ENCODE data around the gene DMD.

Gene DMD

GRCh38 chrX:31708116-31708515 lies 1503.2 kb downstream of the DMD start:
- H3K4me3 ChIP-seq (ENCODE audit: low read depth, low read length): no peak overlapping the region
- TF ChIP-seq CTCF (IDR thresholded peaks at IDR 0.05; ENCODE audit: insufficient read depth, low read depth, low read length, missing control alignments): no peak
- DNase-seq (ENCODE audit: low read depth): no peak

GRCh38 chrX:31706466-31706865 lies 1504.9 kb downstream of the DMD start:
- H3K4me3 ChIP-seq (ENCODE audit: low read depth, low read length): no peak overlapping the region
- no peak for DNase-seq (ENCODE audit: low read depth)
- no peak for TF ChIP-seq CTCF (IDR thresholded peaks at IDR 0.05; ENCODE audit: insufficient read depth, low read depth, low read length, missing control alignments)

GRCh38 chrX:31705816-31706215 lies 1505.5 kb downstream of the DMD start:
- no peak overlapping the region for H3K4me3 ChIP-seq (ENCODE audit: low read depth, low read length)
- DNase-seq (ENCODE audit: low read depth): no peak
- no peak for TF ChIP-seq CTCF (IDR thresholded peaks at IDR 0.05; ENCODE audit: insufficient read depth, low read depth, low read length, missing control alignments)

- TF ChIP-seq CTCF (IDR thresholded peaks at IDR 0.05; ENCODE audit: insufficient read depth, low read depth, low read length, missing control alignments): no peak
- no peak overlapping the region for H3K4me3 ChIP-seq (ENCODE audit: low read depth, low read length)
- no peak for DNase-seq (ENCODE audit: low read depth)
Observed at GRCh38 chrX:31704938-31705337, 1506.4 kb downstream of the DMD start.

GRCh38 chrX:31702222-31702621 lies 1509.1 kb downstream of the DMD start:
- no peak overlapping the region for H3K4me3 ChIP-seq (ENCODE audit: low read depth, low read length)
- no peak for DNase-seq (ENCODE audit: low read depth)
- TF ChIP-seq CTCF (IDR thresholded peaks at IDR 0.05; ENCODE audit: insufficient read depth, low read depth, low read length, missing control alignments): no peak

- H3K4me3 ChIP-seq (ENCODE audit: low read depth, low read length): no peak overlapping the region
- TF ChIP-seq CTCF (IDR thresholded peaks at IDR 0.05; ENCODE audit: insufficient read depth, low read depth, low read length, missing control alignments): no peak
- no peak for DNase-seq (ENCODE audit: low read depth)
Observed at GRCh38 chrX:31697294-31697916, 1513.9 kb downstream of the DMD start.

GRCh38 chrX:31679861-31680260 lies 1531.5 kb downstream of the DMD start:
- no peak for TF ChIP-seq CTCF (IDR thresholded peaks at IDR 0.05; ENCODE audit: insufficient read depth, low read depth, low read length, missing control alignments)
- no peak overlapping the region for H3K4me3 ChIP-seq (ENCODE audit: low read depth, low read length)
- no peak for DNase-seq (ENCODE audit: low read depth)
